ENCODE data around the gene ETNPPL.

DNA sequence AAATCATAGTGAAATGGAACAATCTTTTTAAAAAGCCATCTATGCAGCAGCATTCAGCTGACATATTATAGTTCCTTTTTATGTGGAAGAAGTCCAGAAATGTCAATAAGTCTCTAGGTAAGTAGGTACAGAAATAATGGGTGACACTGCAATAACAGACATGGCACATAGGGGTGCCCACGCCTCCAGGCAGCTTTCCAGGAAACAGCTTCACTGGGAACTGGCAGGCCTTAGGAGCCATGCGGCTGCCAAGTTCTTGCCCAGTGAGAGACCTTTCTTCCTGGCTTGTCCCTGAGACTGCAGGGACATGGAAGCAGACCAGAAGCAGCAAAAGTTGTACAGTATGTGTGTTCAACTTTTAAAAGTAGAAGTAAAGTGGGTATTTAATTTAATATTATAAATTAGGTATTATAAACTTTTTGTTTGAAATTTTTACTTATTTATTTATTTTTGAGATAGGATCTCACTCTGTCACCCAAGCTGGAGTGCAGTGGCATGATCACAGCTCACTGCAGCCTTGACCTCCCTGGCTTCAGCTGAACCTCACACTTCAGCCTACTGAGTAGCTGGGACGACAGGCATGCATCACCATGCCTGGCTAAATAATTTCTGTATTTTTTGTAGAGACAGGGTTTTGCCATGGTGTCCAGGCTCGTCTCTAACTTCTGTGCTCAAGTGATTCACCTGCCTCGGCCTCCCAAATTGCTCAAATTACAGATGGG, 12.1 kb upstream of the ETNPPL start:
- no peak for TF ChIP-seq CREB1 (IDR thresholded peaks at IDR 0.05)
- TF ChIP-seq CREB1 (CRISPR knock-in tag; IDR thresholded peaks at IDR 0.05): no peak
- no peak for TF ChIP-seq PHF20 (IDR thresholded peaks at IDR 0.05; ENCODE audit: partially characterized antibody)
- TF ChIP-seq, protein P1, sequence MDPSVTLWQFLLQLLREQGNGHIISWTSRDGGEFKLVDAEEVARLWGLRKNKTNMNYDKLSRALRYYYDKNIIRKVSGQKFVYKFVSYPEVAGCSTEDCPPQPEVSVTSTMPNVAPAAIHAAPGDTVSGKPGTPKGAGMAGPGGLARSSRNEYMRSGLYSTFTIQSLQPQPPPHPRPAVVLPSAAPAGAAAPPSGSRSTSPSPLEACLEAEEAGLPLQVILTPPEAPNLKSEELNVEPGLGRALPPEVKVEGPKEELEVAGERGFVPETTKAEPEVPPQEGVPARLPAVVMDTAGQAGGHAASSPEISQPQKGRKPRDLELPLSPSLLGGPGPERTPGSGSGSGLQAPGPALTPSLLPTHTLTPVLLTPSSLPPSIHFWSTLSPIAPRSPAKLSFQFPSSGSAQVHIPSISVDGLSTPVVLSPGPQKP (CRISPR knock-in tag; IDR thresholded peaks at IDR 0.05): no peak
- no peak for TF ChIP-seq DNMT1 (IDR thresholded peaks at IDR 0.05)
- no peak for TF ChIP-seq EZH2 (IDR thresholded peaks at IDR 0.05; ENCODE audit: borderline replicate concordance, low read depth, low read length)
